NCI-H2196 (cell line): ENCODE measurements around the gene SREBF1.

ENCODE experiments used
- DNase-seq: peaks from one replicate; lab custom pipeline; 2025; ENCODE audit not compliant: unreplicated experiment; lab: John Stamatoyannopoulos, UW

Gene SREBF1

DNA sequence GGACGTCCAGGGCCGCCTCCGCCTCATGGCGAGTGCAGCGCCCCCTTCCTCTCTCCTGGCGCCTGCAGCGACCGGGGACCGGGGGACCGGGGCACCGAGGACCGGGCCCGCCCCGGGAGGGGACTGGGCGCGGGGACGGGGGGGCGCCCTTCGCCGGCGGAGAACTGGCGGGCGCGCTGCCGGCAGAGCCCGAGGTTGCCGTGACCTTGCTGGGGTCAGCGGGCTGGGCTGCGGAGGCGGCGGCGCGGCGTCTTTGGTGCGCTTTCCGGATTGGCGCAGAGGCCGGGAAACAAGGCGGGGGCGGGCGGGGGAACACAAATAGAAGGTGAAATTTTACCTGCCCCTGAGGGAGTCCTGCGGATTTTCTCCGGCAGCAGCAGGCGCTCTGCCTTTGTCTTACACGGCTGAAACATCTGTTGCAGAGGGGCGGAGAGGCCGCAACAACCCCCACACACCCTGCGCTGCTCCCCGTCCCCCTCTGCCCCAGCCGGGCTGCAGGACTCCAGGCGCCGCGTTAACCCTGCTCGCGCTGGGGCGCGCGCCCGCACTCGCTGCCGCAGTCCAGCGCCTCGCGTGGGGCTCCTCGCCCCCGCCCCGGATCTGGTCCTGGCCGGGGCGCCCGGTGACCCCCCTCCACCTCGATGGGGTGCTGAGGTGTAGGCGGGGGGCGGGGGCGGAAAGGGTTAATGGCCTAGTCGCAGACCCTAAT, 53.5 kb downstream of the SREBF1 start:
- peak; percentile 61 for DNase-seq

DNA sequence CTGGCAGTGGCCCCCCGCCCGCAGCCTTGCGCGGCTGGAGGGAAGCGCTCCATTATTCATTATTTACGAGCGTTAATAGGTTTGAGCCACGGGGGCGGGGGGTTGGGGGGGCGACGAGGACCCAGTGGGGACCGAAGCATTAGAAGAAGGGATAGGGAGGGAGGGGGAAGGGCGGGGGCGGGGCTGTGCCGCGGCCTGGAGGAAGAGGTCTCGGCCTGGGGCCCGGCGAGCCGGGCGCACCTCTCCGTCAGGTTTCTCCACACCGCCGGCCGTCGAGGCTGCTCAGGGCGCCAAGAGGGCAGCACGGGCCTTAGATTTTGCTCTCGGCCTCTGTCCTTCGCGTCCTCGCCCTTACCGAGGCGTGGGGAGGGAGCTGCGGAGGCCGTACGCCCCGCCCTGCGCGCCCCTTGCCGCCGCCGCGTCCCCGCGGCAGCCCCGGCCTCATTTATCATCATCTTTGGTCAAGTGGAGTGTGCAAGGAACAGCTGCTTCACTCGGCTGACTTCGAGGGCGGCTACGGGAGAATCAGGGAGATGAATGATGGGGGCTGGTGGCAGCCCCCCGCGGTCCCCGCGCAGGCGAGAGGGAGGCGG, 54.2 kb downstream of the SREBF1 start:
- DNase-seq: no peak

DNA sequence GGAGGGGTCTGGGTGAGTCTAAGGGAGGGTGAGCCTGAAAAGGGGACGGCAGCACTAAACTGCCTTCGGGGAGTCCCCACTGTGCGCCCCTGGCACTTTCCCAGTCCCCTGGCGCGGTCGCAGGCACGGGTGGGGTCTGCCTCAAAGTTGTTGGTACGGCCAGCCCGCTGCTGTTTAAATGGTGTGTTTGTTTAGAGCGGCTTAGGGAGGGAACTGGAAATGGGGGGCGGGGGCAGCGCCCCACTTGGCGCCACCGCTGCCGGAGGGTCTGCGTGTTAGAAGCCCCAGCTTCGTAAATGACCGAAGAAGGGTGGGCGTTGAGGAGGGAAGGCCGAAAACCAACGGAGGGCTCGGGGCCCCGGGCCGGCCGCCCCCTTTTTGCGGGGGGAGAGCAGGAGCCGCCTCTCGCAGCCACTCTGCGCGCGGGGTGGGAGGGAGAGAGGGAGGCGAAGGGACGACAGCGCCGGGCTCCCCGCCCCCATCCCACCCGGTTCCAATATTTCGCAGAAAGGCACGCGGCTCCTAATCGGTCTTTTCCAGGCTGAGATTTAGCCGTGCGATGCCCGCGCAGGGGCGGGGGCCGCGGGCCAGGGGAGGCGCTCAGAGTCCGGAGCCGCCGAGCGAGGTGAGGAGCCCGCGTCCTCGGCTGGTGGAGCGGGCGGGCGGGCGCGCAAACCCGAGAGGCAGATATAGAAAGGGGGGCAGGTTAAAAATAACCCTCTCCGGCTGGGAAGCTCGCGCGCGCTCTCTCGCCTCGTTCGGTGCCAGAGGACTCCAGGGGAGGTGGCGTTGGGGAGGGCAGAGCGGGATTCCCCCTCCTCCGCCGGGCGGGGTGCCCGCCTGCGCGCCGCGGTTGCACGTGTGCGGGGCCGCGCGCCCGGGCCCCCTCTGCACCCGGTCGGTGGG, 54.9 kb downstream of the SREBF1 start:
- DNase-seq: peak; percentile 67

- peak; percentile 14 for DNase-seq
Measured at GRCh38 chr17:17780922-17781590, 55.7 kb downstream of the SREBF1 start.

DNA sequence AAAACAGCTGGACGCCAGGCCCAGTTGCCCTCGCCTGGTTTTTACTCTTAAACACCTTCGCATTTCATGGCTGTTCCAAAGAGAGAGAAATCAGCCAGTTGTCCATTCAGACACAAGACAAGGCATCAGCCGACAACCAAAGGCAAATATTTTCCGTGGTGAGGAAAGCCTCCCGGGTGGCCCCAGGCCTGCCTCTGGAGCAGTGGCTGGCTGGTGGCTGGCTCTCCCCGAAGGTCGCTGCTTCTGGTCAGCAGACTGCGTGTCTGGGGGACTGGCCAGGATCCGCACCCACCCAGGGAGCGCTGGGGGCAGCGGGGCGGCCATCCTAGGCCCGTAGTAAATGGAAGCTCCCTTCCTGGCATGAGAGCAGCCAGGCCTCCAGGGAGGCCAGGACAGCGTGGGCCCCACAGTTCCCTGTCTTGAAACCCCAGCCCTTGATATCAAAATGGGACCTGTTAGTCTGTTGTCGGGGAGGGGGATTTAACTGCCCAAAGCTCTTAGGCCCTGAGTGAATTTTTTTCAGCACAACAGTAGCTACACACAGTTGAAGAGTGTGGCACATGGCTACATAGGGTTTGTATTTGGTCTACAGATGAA, 57.7 kb downstream of the SREBF1 start:
- DNase-seq: no peak

DNA sequence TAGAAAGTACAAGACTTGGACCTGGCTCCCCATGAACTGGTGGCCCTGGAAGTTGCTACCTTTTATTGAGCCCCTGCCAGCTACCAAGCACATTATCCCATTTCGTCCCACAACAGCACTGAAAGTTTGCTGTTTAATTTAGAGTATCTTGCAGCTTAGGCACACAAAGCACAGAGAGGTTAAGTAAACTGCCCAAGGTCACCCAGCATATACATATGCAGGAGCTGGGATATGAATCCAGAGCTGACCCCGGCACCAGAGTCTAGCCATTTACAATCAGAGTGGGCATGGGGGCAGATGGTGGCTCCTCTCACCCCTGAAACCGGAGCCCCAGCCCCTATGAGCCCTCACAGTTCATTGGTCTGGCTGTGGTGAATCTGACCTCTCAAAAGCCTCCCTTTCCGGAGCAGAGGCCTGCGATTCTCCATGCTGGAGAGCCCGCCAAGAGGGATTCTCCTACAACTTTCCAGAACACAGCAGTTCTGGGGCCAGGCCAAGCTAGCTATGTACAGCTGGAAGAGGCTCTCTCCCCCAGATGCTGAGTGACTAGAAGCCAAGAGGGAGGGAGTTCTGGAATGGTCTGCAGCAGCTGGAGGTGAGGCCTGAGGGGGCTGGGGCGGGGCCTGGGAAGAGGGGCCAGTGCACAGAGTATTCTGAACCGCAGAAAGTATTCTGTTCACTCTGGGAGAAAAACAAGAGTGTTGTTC, 58.3 kb downstream of the SREBF1 start:
- DNase-seq: no peak

DNA sequence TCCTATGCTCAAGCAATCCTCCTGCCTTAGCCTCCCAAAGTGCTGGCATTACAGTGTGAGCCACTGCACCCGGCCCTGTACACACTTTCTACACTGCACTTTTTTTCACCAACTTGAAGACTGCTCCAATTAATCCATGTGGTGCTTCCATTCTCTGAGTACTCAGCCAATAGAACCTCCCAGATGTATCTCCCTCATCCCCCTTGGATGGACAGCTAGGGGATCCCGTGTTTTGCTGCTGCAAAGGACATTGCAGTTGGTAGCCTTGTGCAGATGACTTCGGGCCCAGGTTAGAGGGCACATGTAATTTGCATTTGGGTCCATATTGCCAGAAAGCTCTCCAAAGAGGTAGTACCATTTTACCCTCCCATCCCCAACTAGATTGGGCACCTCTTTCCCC, 59.9 kb downstream of the SREBF1 start:
- no peak for DNase-seq

DNA sequence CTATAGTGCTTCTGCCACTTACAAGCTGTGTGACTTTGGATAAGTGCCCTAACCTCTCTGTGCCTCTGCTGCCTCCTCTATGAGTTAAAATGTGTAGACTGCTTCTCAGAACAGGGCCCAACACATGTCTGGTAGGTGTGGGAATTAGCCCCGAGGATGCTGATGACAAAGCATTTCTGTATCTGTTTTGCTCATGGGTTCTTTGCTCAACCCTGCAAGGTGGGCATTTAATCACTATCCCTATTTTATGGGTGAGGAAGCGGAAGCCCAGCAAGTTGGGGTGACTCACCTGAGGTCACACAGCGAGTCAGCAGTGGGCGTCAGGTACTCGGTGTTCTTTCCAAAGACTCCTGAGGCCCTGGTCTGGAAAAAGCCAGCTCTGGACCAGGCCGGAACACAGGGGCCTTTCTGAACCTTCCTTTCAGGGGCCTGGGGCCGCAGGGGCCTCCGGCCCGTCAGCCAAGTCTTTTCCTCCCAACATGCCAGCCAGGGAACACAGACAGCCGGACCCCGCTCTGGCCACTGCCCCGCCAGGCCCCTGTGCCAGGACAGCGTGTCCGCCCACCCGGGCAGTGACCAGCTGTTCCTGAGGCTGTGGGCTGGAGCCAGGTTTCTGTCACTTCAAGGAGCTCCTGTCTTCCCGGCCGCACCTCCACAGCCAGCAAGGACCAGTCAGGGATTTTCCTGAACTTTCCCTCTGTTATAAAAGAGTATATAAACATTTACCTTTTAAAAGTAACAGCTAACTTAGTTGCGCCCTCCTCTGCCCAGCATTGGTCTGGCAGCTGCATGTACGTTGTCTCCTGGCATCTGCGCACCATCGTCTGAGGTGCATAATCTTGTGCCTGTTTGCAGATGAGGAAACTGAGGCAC, 62.5 kb downstream of the SREBF1 start:
- no peak for DNase-seq

GRCh38 chr17:17772231-17772630, 64.6 kb downstream of the SREBF1 start:
- no peak for DNase-seq

DNA sequence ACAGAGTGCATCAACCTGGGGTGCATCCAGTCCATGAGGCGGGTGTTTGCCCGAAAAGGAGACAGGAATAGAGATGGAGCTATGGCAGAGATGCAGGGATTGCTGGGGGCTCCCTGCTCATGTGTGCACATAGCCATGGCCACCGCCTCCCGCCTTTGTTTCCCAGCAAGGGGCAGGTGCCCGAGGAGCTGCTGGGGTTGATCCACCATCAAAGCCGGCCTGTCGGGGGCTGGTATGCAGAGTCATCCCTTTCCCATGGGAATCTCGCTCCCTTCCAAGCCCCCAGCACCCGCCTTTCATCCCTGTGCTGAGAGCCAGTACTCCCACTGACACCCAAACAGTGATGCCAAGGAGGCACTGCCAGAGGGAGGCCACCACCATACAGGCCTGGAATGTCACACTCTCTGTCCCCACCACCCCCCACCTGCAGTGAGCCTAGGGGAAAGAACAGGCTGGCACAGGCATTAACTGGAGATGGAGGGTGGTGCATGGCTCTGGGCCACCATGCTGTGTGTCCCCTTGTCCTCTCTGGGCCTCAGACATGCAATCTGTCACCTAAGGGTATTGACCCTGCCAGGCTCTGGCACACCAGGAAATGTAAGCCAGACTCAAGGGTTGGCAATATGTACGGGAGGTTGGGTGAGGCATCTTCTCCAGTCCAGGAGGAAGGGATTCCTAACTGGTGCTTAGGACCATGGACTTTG, 65.1 kb downstream of the SREBF1 start:
- no peak for DNase-seq

DNA sequence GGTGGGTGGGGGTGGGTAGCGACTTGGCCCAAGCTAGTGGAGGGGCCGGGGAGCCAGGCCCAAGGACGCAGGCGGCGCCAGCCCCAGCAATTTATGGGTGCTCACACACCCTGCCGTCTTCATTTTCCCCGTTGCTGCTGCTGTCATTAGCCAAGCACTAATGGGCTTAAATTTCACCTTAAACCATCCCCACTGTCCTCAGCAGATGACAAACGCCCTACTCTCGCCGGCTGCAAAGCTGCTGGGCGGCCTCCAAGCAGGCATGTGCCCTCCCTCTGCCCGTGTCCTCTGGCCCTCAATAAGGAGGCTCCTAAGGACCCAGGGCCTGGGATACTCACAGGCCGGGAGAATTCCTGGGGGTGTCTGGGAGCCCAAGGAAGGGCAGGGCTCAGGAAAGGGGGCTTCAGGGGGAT, 66.1 kb downstream of the SREBF1 start:
- DNase-seq: no peak

GRCh38 chr17:17769869-17770631, 66.7 kb downstream of the SREBF1 start:
- DNase-seq: no peak

- DNase-seq: peak; percentile 59
Measured at GRCh38 chr17:17768424-17769088, 68.2 kb downstream of the SREBF1 start.

DNA sequence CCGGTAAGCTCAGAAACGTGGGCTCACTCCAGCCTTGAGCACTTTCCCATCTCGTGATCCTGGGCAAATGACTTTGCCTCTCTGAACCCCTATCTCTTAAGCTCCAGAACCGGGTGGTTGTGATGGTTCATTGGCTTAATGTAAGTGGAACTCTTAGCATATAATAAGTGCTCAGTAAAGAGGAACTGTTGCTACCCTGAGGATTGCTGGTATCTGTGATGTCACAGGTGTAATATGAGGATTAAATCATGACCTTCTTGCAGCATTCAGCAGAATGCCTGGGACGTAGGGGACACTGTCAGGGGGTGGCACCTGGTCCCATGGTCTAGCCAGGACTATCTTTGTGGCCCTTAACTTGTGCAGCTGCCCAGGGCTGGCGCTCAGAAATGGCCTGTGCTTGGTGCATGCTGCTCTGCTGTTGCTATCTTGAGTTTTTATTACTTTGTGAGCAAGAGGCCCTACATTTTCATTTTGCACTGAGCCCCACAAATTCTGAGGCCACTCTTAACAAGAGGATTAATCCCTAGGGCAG, 68.8 kb downstream of the SREBF1 start:
- no peak for DNase-seq

GRCh38 chr17:17767154-17767869, 69.5 kb downstream of the SREBF1 start:
- DNase-seq: no peak

GRCh38 chr17:17766744-17767120, 70.1 kb downstream of the SREBF1 start:
- DNase-seq: no peak
